Thymus (tissue), 11 donors: ENCODE measurements around the gene TBC1D10A. TPM values are rescaled to one million over a fixed set of nuclear protein-coding genes. Genes with fewer than 3 reads are reported as not detected.
"Not testable (repeated sequence)": the region's sequence is repeated elsewhere in the genome, so short reads cannot be mapped to it uniquely, and the experiment has no call there.

Experiments
- DNase-seq, 9 donors: peaks; one replicate each; pipeline ENCODE4 v3.0.0-alpha.2; 2013; ENCODE audit warnings: low spot score in 9 of 9, low read depth in 6 of 9, missing footprints in 1 of 9
- H3K27ac ChIP-seq, 2 donors: one replicate each; pipeline ENCODE4 v1.5.1; 2013; ENCODE audit warnings: control low read depth in 1 of 2, low read depth in 1 of 2, low read length in 1 of 2, mild to moderate bottlenecking in 1 of 2, moderate library complexity in 1 of 2
- H3K27me3 ChIP-seq, 2 donors: one replicate each; pipeline ENCODE4 v1.5.1; 2013; ENCODE audit warnings: low read length in 1 of 2; ENCODE audit not compliant: control insufficient read depth in 2 of 2, insufficient read depth in 1 of 2
- H3K36me3 ChIP-seq, 2 donors: one replicate each; pipeline ENCODE4 v1.5.1; 2013; ENCODE audit warnings: low read length in 1 of 2, mild to moderate bottlenecking in 1 of 2, moderate library complexity in 1 of 2; ENCODE audit not compliant: control insufficient read depth in 2 of 2, insufficient read depth in 2 of 2
- H3K4me1 ChIP-seq, 2 donors: one replicate each; pipeline ENCODE4 v1.5.1; 2013; ENCODE audit warnings: low read length in 2 of 2; ENCODE audit not compliant: control insufficient read depth in 2 of 2, insufficient read depth in 2 of 2
- H3K4me3 ChIP-seq, 2 donors: one replicate each; pipeline ENCODE4 v1.5.1; 2013; ENCODE audit warnings: low read length in 2 of 2, control low read depth in 1 of 2, mild to moderate bottlenecking in 1 of 2
- H3K9me3 ChIP-seq, 2 donors: one replicate each; pipeline ENCODE4 v1.5.1; 2013; ENCODE audit warnings: low read length in 1 of 2, mild to moderate bottlenecking in 1 of 2; ENCODE audit not compliant: control insufficient read depth in 2 of 2, insufficient read depth in 1 of 2
- WGBS: extraction: QIAGEN DNeasy Blood & Tissue Kit; methylation state at CpG from one replicate; pipeline ENCODE4 v1.1.7; 2013; 5-methylcytosine and 5-hydroxymethylcytosine counted together
- polyA plus RNA-seq: library from polyadenylated mRNA; stranded (reverse); fragments of 200-250 nt; gene quantifications from one replicate; pipeline ENCODE4 v1.2.3, GENCODE V29; 2013
- total RNA-seq: library from RNA; stranded (reverse); fragments of 120-200 nt; gene quantifications from one replicate; pipeline ENCODE4 v1.2.4, GENCODE V29; 2013
- donor health status: healthy.

The TBC1D10A gene
- total and polyA plus RNA-seq, 2 donors = 25.6 to 39.0 TPM

DNA sequence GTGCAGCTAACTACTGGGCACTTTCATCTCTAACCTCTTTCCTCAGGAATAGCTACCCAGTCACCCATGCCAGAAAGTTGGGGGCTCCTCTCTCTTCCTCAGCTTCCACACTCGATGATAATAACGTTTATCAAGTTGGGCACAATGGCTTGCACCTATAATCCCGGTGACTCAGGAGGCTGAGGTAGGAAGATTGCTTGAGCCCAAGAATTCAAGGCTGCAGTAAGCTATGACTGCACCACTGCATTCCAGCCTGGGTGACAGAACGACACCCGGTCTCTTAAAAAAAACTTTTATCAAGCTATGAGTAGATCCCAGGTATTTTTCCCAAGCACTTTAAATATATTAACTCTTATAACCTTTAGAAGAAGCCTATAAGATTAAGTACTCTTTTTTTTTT is 27.9 kb upstream of the TBC1D10A start:
- no peak overlapping the region for H3K27ac ChIP-seq
- H3K4me1 ChIP-seq = peaks cover 15 to 26% of the 10 kb centered on the region in 2 donors

DNA sequence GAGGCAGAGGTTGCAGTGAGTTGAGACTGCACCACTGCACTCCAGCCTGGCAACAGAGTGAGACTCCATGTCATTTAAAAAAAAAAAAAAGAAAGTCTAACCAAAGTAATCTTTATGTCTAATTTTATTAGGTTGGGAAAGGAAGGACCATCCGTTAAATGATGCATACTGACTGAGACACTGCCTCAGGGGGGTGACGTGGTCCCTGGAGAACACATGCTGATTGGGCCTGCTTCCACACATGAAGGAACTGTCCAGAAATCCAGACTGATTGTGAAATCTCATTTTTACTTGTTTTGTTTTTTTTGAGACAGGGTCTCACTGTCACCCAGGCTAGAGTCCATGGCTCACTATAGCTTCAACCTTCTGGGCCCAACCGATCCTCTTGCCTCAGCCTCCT is 24.5 kb upstream of the TBC1D10A start:
- 95% methylated on average over 3 of the region's 3 CpGs for WGBS
- Histone ChIP-seq H3K27ac (no peak overlapping the region), H3K4me1 (peaks cover 12 to 30% of the 10 kb centered on the region in 2 donors), H3K27me3 (no peaks in the 10 kb centered on the region), H3K36me3 (peaks cover 53 to 79% of the 10 kb centered on the region in 2 donors), H3K4me3 (no peak overlapping the region), H3K9me3 (no peaks in the 10 kb centered on the region)
- no peak for DNase-seq

More for the DNA sequence above, 27.9 kb upstream of the TBC1D10A start:
- no peak overlapping the region for H3K4me3 ChIP-seq
- WGBS = 87% methylated on average over 5 of the region's 5 CpGs
- DNase-seq = no peak
- H3K36me3 ChIP-seq = peaks cover 35 to 48% of the 10 kb centered on the region in 2 donors
- H3K27me3 ChIP-seq = no peaks in the 10 kb centered on the region
- H3K9me3 ChIP-seq = no peaks in the 10 kb centered on the region

DNA sequence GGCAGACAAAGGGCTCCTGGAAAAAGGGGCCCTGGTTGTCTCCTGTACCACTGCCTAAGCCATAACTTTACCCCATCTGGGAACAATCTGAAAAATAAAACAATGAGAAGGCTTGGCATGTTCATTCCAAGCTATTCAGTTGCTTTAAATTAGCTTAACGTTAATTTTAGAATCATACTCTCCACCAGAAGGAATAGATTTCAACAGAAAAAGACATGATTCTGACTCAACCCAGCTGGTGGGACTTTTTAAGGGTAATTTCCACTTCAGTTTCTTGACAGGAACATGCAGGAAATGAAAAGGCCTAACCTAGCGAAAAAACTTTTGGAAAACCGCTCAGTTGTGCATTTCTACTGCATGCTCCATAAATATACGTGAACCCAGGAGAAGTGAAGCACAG is 22.1 kb upstream of the TBC1D10A start:
- H3K4me3 ChIP-seq = no peak overlapping the region
- peaks cover 77 to 94% of the 10 kb centered on the region in 2 donors for H3K36me3 ChIP-seq
- DNase-seq = peak in 1 of 9 donors; percentile 13
- H3K4me1 ChIP-seq = peaks cover 0 to 14% of the 10 kb centered on the region in 2 donors
- no peaks in the 10 kb centered on the region for H3K27me3 ChIP-seq
- WGBS = 94% methylated on average over 4 of the region's 4 CpGs
- H3K27ac ChIP-seq = peak overlapping the region in 1 of 2 donors; percentile 81
- no peaks in the 10 kb centered on the region for H3K9me3 ChIP-seq

DNA sequence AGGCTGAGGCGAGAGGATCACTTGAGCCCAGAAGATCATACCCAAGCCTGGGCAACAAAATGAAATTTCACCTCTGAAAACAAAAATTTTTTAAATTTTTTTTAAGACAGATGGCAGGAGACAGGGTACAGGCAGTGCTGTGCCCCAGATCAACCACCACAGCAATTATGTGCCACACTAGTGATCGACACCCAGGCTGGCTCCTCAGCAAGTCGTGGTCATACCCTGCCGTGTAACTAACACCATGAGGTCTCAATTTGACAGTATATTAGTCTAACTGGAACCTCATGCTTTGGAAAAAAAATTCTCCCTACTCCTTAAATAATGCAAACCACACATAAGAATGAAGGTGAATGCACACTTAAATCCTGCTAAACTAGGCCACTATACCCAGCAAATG is 21.7 kb upstream of the TBC1D10A start:
- no peaks in the 10 kb centered on the region for H3K9me3 ChIP-seq
- DNase-seq = no peak
- H3K36me3 ChIP-seq = peaks cover 80 to 95% of the 10 kb centered on the region in 2 donors
- H3K27ac ChIP-seq = peak overlapping the region; percentile 21 to 81
- no peaks in the 10 kb centered on the region for H3K27me3 ChIP-seq
- H3K4me3 ChIP-seq = no peak overlapping the region
- 99% methylated on average over 4 of the region's 4 CpGs for WGBS
- peaks cover 0 to 14% of the 10 kb centered on the region in 2 donors for H3K4me1 ChIP-seq

DNA sequence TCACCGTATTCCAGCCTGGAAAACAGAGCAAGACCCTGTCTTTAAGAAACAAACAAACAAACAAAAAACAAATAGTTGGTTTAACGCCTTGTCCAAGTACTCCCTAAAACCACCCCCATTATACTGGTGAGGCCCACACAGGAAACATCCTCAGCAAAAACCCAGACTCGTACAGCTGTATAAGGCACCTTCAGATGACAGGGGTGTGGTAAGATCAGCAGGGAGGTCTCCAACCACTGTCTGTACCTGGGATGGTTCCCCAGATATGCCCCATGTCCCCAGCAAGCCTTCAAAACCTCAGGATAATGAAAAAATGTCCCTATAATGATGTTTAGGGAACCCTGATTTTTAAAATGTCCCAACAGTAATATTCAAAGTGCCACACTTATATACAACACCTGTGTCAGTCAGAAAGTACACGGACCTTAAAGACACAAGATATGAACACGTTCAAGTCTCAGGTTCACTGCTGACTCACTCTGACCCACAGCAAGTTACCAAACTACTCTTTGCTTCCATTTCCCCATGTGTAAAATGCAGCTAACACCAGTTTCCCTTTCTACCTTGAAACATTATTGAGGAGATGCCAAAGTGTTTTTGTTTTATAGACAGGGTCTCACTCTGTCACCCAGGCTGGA is 20.6 kb upstream of the TBC1D10A start:
- Histone ChIP-seq H3K4me1 (peaks cover 0 to 14% of the 10 kb centered on the region in 2 donors), H3K27ac (peak overlapping the region in 1 of 2 donors; percentile 47), H3K36me3 (peaks cover 80 to 97% of the 10 kb centered on the region in 2 donors), H3K27me3 (no peaks in the 10 kb centered on the region), H3K4me3 (no peak overlapping the region), H3K9me3 (no peaks in the 10 kb centered on the region)
- 81% methylated on average over 5 of the region's 5 CpGs for WGBS
- DNase-seq = no peak

DNA sequence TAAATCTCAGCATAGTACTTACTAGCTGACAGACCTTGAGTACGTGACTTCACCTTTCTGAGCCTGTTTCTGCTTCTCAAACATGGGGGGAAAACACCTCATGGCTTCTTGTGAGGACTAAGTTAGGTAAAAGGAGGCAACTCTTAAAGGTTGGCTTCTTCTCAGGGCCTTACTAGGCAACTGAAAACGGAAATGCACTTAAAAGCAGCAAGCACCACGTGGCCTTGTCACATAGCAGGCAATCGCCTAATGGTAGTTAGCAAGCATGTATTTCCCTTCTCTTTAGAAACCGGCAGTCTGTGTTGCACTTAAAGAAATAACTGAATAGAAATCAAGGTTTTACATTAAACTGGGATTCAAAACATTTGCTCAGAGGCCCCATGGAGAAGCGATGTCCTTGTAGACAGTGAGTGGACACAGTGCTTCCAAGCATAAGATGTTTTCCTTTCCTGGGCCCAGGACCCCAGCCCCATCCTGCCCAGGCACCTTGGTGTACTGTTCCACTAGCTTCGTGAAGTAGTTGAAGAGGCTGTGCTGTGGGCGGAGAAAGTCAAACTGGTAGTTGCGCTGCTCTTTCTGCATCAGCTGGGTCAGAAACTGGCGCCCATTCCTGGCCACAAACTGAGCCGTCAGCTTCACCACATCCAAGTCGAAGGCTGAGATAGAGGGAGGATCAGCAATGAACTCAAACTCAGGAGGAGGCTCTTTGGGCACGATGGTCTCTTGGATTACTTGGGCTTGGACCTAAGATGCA is 17.9 kb upstream of the TBC1D10A start:
- H3K4me1 ChIP-seq = peaks cover 0 to 14% of the 10 kb centered on the region in 2 donors
- H3K4me3 ChIP-seq = no peak overlapping the region
- WGBS = 97% methylated on average over 13 of the region's 13 CpGs
- H3K36me3 ChIP-seq = peaks cover 82 to 97% of the 10 kb centered on the region in 2 donors
- H3K27me3 ChIP-seq = no peaks in the 10 kb centered on the region
- no peak overlapping the region for H3K27ac ChIP-seq
- no peak for DNase-seq
- H3K9me3 ChIP-seq = no peaks in the 10 kb centered on the region

DNA sequence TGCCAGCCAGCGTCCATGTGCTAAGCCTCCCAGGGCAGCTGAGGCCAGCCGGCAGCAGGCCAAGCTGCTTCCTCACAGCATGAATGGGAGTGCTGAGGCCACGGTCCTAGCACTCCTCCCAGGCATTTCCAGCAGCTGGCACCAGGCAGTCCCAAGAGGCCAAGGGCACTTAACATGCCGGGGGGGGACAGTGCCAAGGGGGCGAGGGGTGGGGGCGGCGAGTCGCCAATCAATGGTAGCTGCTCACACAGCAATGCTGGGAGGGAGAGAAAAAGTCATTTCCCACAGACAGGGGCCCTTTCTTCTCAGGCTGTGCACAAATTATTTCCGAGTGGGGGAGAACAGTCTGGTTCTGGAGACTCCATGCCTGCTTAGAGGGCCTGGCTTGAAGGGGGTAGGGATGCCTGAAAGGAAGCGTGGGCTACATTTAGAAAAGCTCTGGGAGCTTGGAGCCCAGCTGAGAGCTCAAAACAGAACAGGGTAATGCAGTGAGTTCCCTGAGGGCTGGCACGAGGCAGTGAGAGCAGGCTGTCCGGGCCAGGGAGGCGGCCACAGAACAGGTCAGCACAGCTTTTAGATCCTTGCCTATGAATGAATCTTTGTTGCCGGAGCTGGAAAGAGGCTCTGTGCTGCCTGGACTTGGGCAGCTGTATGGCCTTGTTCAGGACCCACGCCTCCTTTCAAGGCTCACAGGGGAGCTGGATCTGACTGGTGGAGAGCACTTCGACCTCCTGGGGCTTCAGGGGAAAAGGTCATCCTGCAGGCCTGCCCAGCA is 14.4 kb upstream of the TBC1D10A start:
- no peak overlapping the region for H3K27ac ChIP-seq
- WGBS = 92% methylated on average over 16 of the region's 16 CpGs
- DNase-seq = no peak

DNA sequence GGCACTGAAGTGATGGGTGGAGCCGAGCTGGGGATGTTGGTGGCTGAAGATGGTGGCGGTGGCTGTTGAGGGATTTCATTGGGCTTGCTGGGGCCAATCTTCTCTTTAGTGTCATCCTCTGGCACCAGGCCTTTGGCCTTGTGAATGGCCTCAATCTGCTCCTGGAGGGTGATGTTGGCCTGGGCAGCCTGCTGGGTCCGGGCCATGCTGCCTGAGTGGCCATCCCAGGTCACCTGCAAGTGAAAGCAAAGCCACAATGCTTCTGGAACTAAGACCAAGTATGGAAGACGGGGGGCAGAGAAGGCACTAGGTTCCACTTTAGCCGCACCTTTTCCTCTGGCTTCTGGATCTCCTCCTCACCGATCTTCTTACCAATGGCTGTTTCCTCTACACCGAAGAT is 12.1 kb upstream of the TBC1D10A start:
- peaks cover 0 to under 1% of the 10 kb centered on the region in 2 donors for H3K4me1 ChIP-seq
- no peak for DNase-seq
- peaks cover 96 to 98% of the 10 kb centered on the region in 2 donors for H3K36me3 ChIP-seq
- 98% methylated on average over 7 of the region's 7 CpGs for WGBS
- no peaks in the 10 kb centered on the region for H3K27me3 ChIP-seq
- H3K9me3 ChIP-seq = no peaks in the 10 kb centered on the region
- H3K4me3 ChIP-seq = no peak overlapping the region
- H3K27ac ChIP-seq = no peak overlapping the region

More for the DNA sequence above, 14.4 kb upstream of the TBC1D10A start:
- peaks cover 98% of the 10 kb centered on the region in 2 donors for H3K36me3 ChIP-seq
- H3K4me3 ChIP-seq = no peak overlapping the region
- no peaks in the 10 kb centered on the region for H3K4me1 ChIP-seq
- H3K9me3 ChIP-seq = no peaks in the 10 kb centered on the region
- H3K27me3 ChIP-seq = no peaks in the 10 kb centered on the region

DNA sequence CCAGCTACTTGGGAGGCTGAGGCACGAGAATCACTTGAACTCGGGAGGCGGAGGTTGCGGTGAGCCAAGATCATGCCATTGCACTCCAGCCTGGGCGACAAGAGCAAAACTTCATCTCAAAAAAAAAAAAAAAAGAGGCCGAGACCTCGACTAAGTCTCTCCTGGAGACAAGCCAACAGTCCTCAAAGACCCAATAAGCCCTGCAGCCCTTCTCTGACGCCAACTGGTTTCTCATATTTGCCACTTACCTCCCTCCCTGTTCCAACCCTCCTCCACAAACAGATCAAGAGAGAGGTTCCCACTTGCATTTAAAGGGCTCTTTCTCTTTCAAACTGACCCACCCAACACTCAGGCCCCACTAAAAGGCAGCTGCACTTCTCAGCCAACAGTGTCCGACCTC is 11.6 kb upstream of the TBC1D10A start:
- WGBS = 95% methylated on average over 9 of the region's 9 CpGs
- not testable (repeated sequence) for H3K27me3 ChIP-seq, H3K27ac ChIP-seq

More for the DNA sequence above, 11.6 kb upstream of the TBC1D10A start:
- H3K9me3 ChIP-seq, DNase-seq, H3K4me1 ChIP-seq, H3K4me3 ChIP-seq: not testable (repeated sequence)
- H3K36me3 ChIP-seq = peaks cover 96 to 99% of the 10 kb centered on the region in 2 donors
